H1 (cell line): ENCODE data around the gene PPARD. TPM values are rescaled to one million over a fixed set of nuclear protein-coding genes. Genes with fewer than 3 reads are reported as not detected.
A peak's percentile ranks its signal among the peaks of the same experiment; 100 is the strongest.

Experiments used
- CTCF ChIA-PET: fragments of 300-600 bp; sonication (Branson Sonifier 250); formaldehyde crosslinking; loops from one replicate; lab custom pipeline; 2021; ENCODE audit not compliant: partially characterized antibody; lab: Charles Lee
- POLR2A ChIA-PET: fragments of 300-600 bp; sonication (Branson Sonifier 250); formaldehyde crosslinking; loops from one replicate; lab custom pipeline; 2021; ENCODE audit warnings: inconsistent platforms; ENCODE audit not compliant: partially characterized antibody; lab: Charles Lee
- DNase-seq, 2 experiments: peaks; one replicate each; pipeline versions ENCODE4 v3.0.0 to v3.0.0-alpha.2; 2010 to 2022; ENCODE audit warnings: low spot score in 2 of 2, low read depth in 1 of 2, mixed read lengths in 1 of 2
- FAIRE-seq: peaks from 2 replicates; lab custom pipeline; 2011; peaks lifted over from hg19 to GRCh38; lab: Jason Lieb, UNC
- H2AFZ ChIP-seq: 2 replicates; pipeline ENCODE4 v1.8.1; 2012; ENCODE audit warnings: low read length, inconsistent platforms
- H2AK5ac ChIP-seq: 2 replicates; pipeline ENCODE4 v1.6.1; 2013; ENCODE audit warnings: low read depth, low read length
- H2BK120ac ChIP-seq: replicated peaks from 2 replicates; pipeline ENCODE3; 2013; ENCODE audit warnings: low read depth, low read length, inconsistent platforms
- H2BK12ac ChIP-seq: 2 replicates; pipeline ENCODE4 v1.6.1; 2013; ENCODE audit warnings: low read depth, low read length
- H2BK15ac ChIP-seq: 2 replicates; pipeline ENCODE4 v1.6.1; 2013; ENCODE audit warnings: low read length
- H2BK20ac ChIP-seq: 2 replicates; pipeline ENCODE4 v1.6.1; 2013; ENCODE audit warnings: low read length
- H2BK5ac ChIP-seq: 2 replicates; pipeline ENCODE4 v1.6.1; 2013; ENCODE audit warnings: low read depth, low read length
- H3K14ac ChIP-seq: 2 replicates; pipeline ENCODE4 v1.6.1; 2013; ENCODE audit warnings: inconsistent platforms; ENCODE audit not compliant: insufficient read length
- H3K18ac ChIP-seq: 2 replicates; pipeline ENCODE4 v1.6.1; 2013; ENCODE audit warnings: low read length; ENCODE audit errors: extremely low read depth
- H3K23ac ChIP-seq: 2 replicates; pipeline ENCODE4 v1.6.1; 2013; ENCODE audit warnings: inconsistent platforms; ENCODE audit not compliant: insufficient read length
- H3K23me2 ChIP-seq: 2 replicates; pipeline ENCODE4 v1.6.1; 2013; ENCODE audit warnings: low read depth, low read length
- H3K27ac ChIP-seq: 2 replicates; pipeline ENCODE4 v1.6.1; 2011; ENCODE audit warnings: low read depth, low read length, inconsistent platforms
- H3K27me3 ChIP-seq, 4 experiments: replicated peaks in 1 of 4; 1 replicate in 1 of 4; 2 replicates in 3 of 4; pipeline versions ENCODE4 v1.6.1 to v1.8.1; 2011 to 2013; ENCODE audit warnings: low read length in 3 of 4, mild to moderate bottlenecking in 3 of 4, inconsistent platforms in 2 of 4, mixed read lengths in 2 of 4, moderate library complexity in 1 of 4; ENCODE audit not compliant: control insufficient read depth in 3 of 4, insufficient read depth in 3 of 4; ENCODE audit errors: extremely low read depth in 1 of 4
- H3K36me3 ChIP-seq, 4 experiments: 2 replicates each; pipeline versions ENCODE4 v1.6.1 to v1.8.1; 2011 to 2013; ENCODE audit warnings: mild to moderate bottlenecking in 4 of 4, low read length in 3 of 4, moderate library complexity in 2 of 4, control low read depth in 1 of 4, inconsistent platforms in 1 of 4; ENCODE audit not compliant: insufficient read depth in 4 of 4, control insufficient read depth in 2 of 4
- H3K4ac ChIP-seq: replicated peaks from 2 replicates; pipeline ENCODE3; 2013; ENCODE audit warnings: low read length, low read depth, mixed read lengths, inconsistent platforms; ENCODE audit not compliant: insufficient read length
- H3K4me1 ChIP-seq, 4 experiments: replicated peaks in 1 of 4; 1 replicate in 1 of 4; 2 replicates in 3 of 4; pipeline versions ENCODE4 v1.6.1 to v1.8.1; 2011 to 2013; ENCODE audit warnings: low read length in 3 of 4, inconsistent platforms in 2 of 4, mixed read lengths in 1 of 4; ENCODE audit not compliant: insufficient read depth in 4 of 4, control insufficient read depth in 3 of 4
- H3K4me2 ChIP-seq, 2 experiments: 2 replicates each; pipeline versions ENCODE4 v1.6.1 to v1.8.1; 2011 to 2013; ENCODE audit warnings: low read depth in 2 of 2, low read length in 2 of 2, control low read depth in 1 of 2, inconsistent platforms in 1 of 2, mild to moderate bottlenecking in 1 of 2; ENCODE audit not compliant: insufficient read depth in 1 of 2
- H3K4me3 ChIP-seq, 4 experiments: fragments of 200-600, 300-600 bp in 1 of 4; sonication (generic), shearing (Covaris generic), sonication (Bioruptor Twin) in 1 of 4; 2 replicates each; pipeline versions ENCODE4 v1.5.1 to v1.8.1; 2011 to 2016; ENCODE audit warnings: low read length in 4 of 4, low read depth in 3 of 4, control low read depth in 2 of 4, inconsistent platforms in 2 of 4, mild to moderate bottlenecking in 2 of 4, mixed read lengths in 1 of 4, moderate library complexity in 1 of 4; ENCODE audit not compliant: insufficient read depth in 2 of 4; ENCODE audit errors: extremely low read depth in 1 of 4
- H3K56ac ChIP-seq: replicated peaks from 2 replicates; pipeline ENCODE3; 2013; ENCODE audit warnings: low read depth, mild to moderate bottlenecking, mixed read lengths, low read length, inconsistent platforms; ENCODE audit not compliant: insufficient read length
- H3K79me1 ChIP-seq: 2 replicates; pipeline ENCODE4 v1.6.1; 2013; ENCODE audit warnings: low read depth, low read length, control low read depth
- H3K79me2 ChIP-seq, 2 experiments: 2 replicates each; pipeline versions ENCODE4 v1.6.1 to v1.8.1; 2012 to 2013; ENCODE audit warnings: low read length in 2 of 2, mild to moderate bottlenecking in 2 of 2, inconsistent platforms in 1 of 2; ENCODE audit not compliant: insufficient read depth in 2 of 2, control insufficient read depth in 1 of 2
- H3K9ac ChIP-seq, 4 experiments: replicated peaks in 1 of 4; 1 replicate in 1 of 4; 2 replicates in 3 of 4; pipeline versions ENCODE4 v1.6.1 to v1.8.1; 2011 to 2013; ENCODE audit warnings: low read depth in 3 of 4, low read length in 3 of 4, control low read depth in 2 of 4, mild to moderate bottlenecking in 2 of 4, moderate library complexity in 2 of 4, inconsistent platforms in 1 of 4; ENCODE audit errors: extremely low read depth in 1 of 4
- H3K9me3 ChIP-seq, 2 experiments: 2 replicates each; pipeline versions ENCODE4 v1.6.1 to v1.8.1; 2012 to 2013; ENCODE audit warnings: mild to moderate bottlenecking in 2 of 2, moderate library complexity in 2 of 2, control low read depth in 1 of 2, inconsistent platforms in 1 of 2, low read depth in 1 of 2, low read length in 1 of 2, mixed read lengths in 1 of 2; ENCODE audit not compliant: insufficient read depth in 2 of 2
- H4K20me1 ChIP-seq, 2 experiments: replicated peaks in 1 of 2; 2 replicates each; pipeline versions ENCODE3 to v1.8.1; 2011 to 2013; ENCODE audit warnings: inconsistent platforms in 2 of 2, low read length in 2 of 2, mild to moderate bottlenecking in 1 of 2; ENCODE audit not compliant: insufficient read depth in 2 of 2, control insufficient read depth in 1 of 2
- H4K5ac ChIP-seq: 2 replicates; pipeline ENCODE4 v1.6.1; 2013; ENCODE audit warnings: low read length, low read depth, mixed read lengths, inconsistent platforms; ENCODE audit not compliant: insufficient read length
- H4K8ac ChIP-seq: 2 replicates; pipeline ENCODE4 v1.8.0; 2013; ENCODE audit warnings: mild to moderate bottlenecking, moderate library complexity, low read length, inconsistent platforms; ENCODE audit not compliant: insufficient read depth; ENCODE audit errors: extremely low read depth
- H4K91ac ChIP-seq: replicated peaks from 2 replicates; pipeline ENCODE3; 2013; ENCODE audit warnings: low read length, mixed read lengths, inconsistent platforms; ENCODE audit not compliant: insufficient read length
- WGBS, 2 experiments: shearing (Covaris generic) in 1 of 2; methylation state at CpG; one replicate each; pipeline versions ENCODE4 v1.1.6 to v1.1.7; 2013 to 2015; ENCODE audit warnings: low lambda C conversion rate in 2 of 2, mixed read lengths in 2 of 2, inconsistent platforms in 1 of 2, low coverage in 1 of 2, missing lambda C conversion rate in 1 of 2; ENCODE audit not compliant: insufficient replicate concordance in 2 of 2, insufficient coverage in 1 of 2, insufficient read length in 1 of 2; ENCODE audit errors: extremely low coverage in 1 of 2, missing lambda C conversion rate in 1 of 2; 5-methylcytosine and 5-hydroxymethylcytosine counted together
- polyA plus RNA-seq, 7 experiments: library from polyadenylated mRNA; depleted of rRNA in 3 of 7; stranded (reverse) in 5 of 7; unstranded in 2 of 7; fragments of >200 nt in 5 of 7; fragments of 200-250 nt in 2 of 7; gene quantifications; 1 replicate in 5 of 7; 2 replicates in 1 of 7; 4 replicates in 1 of 7; pipeline versions ENCODE4 v1.2.1 to v1.2.3, GENCODE V29; 2011 to 2013; ENCODE audit warnings: missing spikeins in 2 of 7, mixed read lengths in 2 of 7
- total RNA-seq: library from RNA; stranded (reverse); fragmentation: NEBNext Ultra II Directional; extraction: Animal tissue kit (Norgen Biotek cat#: 25700); gene quantifications from 2 replicates; pipeline ENCODE4 v1.2.1, GENCODE V29; 2021

Gene PPARD
- total and polyA plus RNA-seq, 2 of the 8 experiments (the other 6 are each of a cell fraction or from before 2014, with no cell fraction given), result 14.6 to 14.9 TPM

GRCh38 chr6:35392111-35392702, 49.8 kb downstream of the PPARD start:
- POLR2A ChIA-PET, result interaction anchor here (1.4 kb wide), 1 partner anchor 8 kb away, joined by 6 read pairs; no protein-coding TSS in a partner anchor
- no peak for DNase-seq
- no peak for FAIRE-seq

More at GRCh38 chr6:35392111-35392702, 49.8 kb downstream of the PPARD start:
- WGBS, 2 experiments, result 93% methylated on average over 12 of the region's 12 CpGs; no CpG with 5 or more reads in 1 of the 2 experiments
- H3K27me3 ChIP-seq, result no peaks in the 10 kb centered on the region
- no peak overlapping the region for H2BK20ac ChIP-seq
- no peak overlapping the region for H3K9ac ChIP-seq
- H3K56ac ChIP-seq, result no peak overlapping the region
- H3K27ac ChIP-seq, result no peak overlapping the region
- no peak overlapping the region for H3K23ac ChIP-seq
- H3K14ac ChIP-seq, result no peak overlapping the region
- H3K36me3 ChIP-seq, result no peaks in the 10 kb centered on the region
- H2BK5ac ChIP-seq, result peak overlapping the region; percentile 66
- no peaks in the 10 kb centered on the region for H4K20me1 ChIP-seq
- H3K4me3 ChIP-seq, result no peak overlapping the region
- no peaks in the 10 kb centered on the region for H3K9me3 ChIP-seq
- H3K23me2 ChIP-seq, result no peaks in the 10 kb centered on the region
- no peak overlapping the region for H2BK15ac ChIP-seq
- no peak overlapping the region for H3K4ac ChIP-seq
- no peak overlapping the region for H4K5ac ChIP-seq
- H2BK12ac ChIP-seq, result no peak overlapping the region
- CTCF ChIA-PET, result interaction anchor here (1.0 to 1.9 kb wide), 6 partner anchors 7 to 97 kb away, joined by 3 to 8 read pairs (median 3); no protein-coding TSS in a partner anchor
- no peak overlapping the region for H2BK120ac ChIP-seq
- H3K79me2 ChIP-seq, result no peaks in the 10 kb centered on the region; a peak in 1 of 4 replicates
- H4K8ac ChIP-seq, result no peak overlapping the region; the same call in none of the 2 replicates
- no peak overlapping the region for H4K91ac ChIP-seq
- H3K18ac ChIP-seq, result no peak overlapping the region
- peaks cover 2% of the 10 kb centered on the region for H3K79me1 ChIP-seq
- no peak overlapping the region for H2AK5ac ChIP-seq
- H3K4me1 ChIP-seq, result no peaks in the 10 kb centered on the region
- H2AFZ ChIP-seq, result no peak overlapping the region
- no peak overlapping the region for H3K4me2 ChIP-seq
